Endodermal cell (in vitro differentiated cells): ENCODE data around the gene IGFBPL1. TPM values are rescaled to one million over a fixed set of nuclear protein-coding genes. Genes with fewer than 3 reads are reported as not detected.

Source experiments
- DNase-seq: peaks from one replicate; pipeline ENCODE4 v3.0.0-alpha.2; 2017
- H3K27ac ChIP-seq: 2 replicates; pipeline ENCODE4 v1.5.1; 2013; ENCODE audit warnings: mild to moderate bottlenecking, low read depth, low read length, moderate library complexity
- H3K27me3 ChIP-seq: 2 replicates; pipeline ENCODE4 v1.6.1; 2013; ENCODE audit warnings: mild to moderate bottlenecking, low read length, moderate library complexity; ENCODE audit not compliant: insufficient read depth, control insufficient read depth, poor library complexity, severe bottlenecking
- H3K36me3 ChIP-seq: 2 replicates; pipeline ENCODE4 v1.7.0; 2013; ENCODE audit warnings: mild to moderate bottlenecking, low read length, moderate library complexity; ENCODE audit not compliant: control insufficient read depth, insufficient read depth
- H3K4me1 ChIP-seq: one replicate; pipeline ENCODE4 v1.7.0; 2013; ENCODE audit warnings: low read length; ENCODE audit not compliant: control insufficient read depth, insufficient read depth
- H3K4me3 ChIP-seq: 2 replicates; pipeline ENCODE4 v1.5.1; 2013; ENCODE audit warnings: mild to moderate bottlenecking, low read length, moderate library complexity
- H3K9ac ChIP-seq: 2 replicates; pipeline ENCODE4 v1.6.1; 2013; ENCODE audit warnings: mild to moderate bottlenecking, low read length, moderate library complexity; ENCODE audit not compliant: poor library complexity, severe bottlenecking; ENCODE audit errors: extremely low read depth
- H3K9me3 ChIP-seq: 2 replicates; pipeline ENCODE4 v1.6.1; 2013; ENCODE audit warnings: mild to moderate bottlenecking, low read length, moderate library complexity; ENCODE audit not compliant: control insufficient read depth
- H3K27ac Mint-ChIP-seq: 2 replicates; pipeline ENCODE4 v1.8.0; 2020; ENCODE audit warnings: mixed read lengths
- H3K27me3 Mint-ChIP-seq: 2 replicates; pipeline ENCODE4 v1.8.0; 2021; ENCODE audit warnings: mild to moderate bottlenecking, mixed read lengths; ENCODE audit not compliant: insufficient read depth
- H3K36me3 Mint-ChIP-seq: 2 replicates; pipeline ENCODE4 v1.8.0; 2020; ENCODE audit warnings: low read depth, mixed read lengths
- H3K4me1 Mint-ChIP-seq: 2 replicates; pipeline ENCODE4 v1.8.0; 2020; ENCODE audit warnings: mixed read lengths
- H3K4me3 Mint-ChIP-seq: 2 replicates; pipeline ENCODE4 v1.8.0; 2020; ENCODE audit warnings: mild to moderate bottlenecking, moderate library complexity, mixed read lengths
- H3K9me3 Mint-ChIP-seq: 2 replicates; pipeline ENCODE4 v1.8.0; 2020; ENCODE audit warnings: mild to moderate bottlenecking, mixed read lengths
- WGBS, 2 experiments: methylation state at CpG; one replicate each; pipeline versions ENCODE4 v1.1.5 to v1.1.7; 2013; ENCODE audit warnings: missing lambda C conversion rate in 2 of 2, mixed read lengths in 1 of 2; ENCODE audit not compliant: insufficient coverage in 1 of 2, insufficient read length in 1 of 2; 5-methylcytosine and 5-hydroxymethylcytosine counted together
- total RNA-seq, 2 donors: library from RNA; stranded (reverse); fragmentation: NEBNext Ultra II Directional in 1 of 2; extraction: Animal tissue kit (Norgen Biotek cat#: 25700) in 1 of 2; gene quantifications; 2 replicates in 1 of 2; 3 replicates in 1 of 2; pipeline ENCODE4 v1.2.1, GENCODE V29; 2021
- TF ChIP-seq, protein P1 (sequence below): fragments of 200-600 bp; sonication (generic); conservative IDR thresholded peaks from 2 replicates; pipeline ENCODE4 v1.5.0; 2021; ENCODE audit warnings: antibody characterized with exemption, mild to moderate bottlenecking

The IGFBPL1 gene
- total RNA-seq, 2 donors from 2014 or later, result 40.5 to 90.3 TPM

DNA sequence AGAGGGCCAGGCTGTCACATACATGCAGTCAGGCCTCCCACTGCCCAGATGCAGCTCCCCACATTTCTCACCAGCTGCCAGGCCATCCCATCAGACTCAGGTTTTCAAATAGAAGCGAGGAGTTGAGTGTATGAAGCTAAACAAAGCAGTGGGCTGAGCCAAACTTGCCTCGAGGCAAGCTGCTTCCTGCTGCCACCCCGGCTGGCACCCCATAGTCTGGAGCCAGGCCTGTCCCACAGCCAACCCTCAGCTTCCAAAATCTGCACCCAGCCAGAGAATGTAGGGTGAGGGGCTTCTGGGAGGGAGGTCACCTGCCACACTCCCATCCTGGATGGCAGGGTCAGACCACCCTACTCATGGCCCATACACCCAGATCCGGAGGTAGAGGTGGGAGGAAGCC is 54.1 kb downstream of the IGFBPL1 start:
- Histone ChIP-seq H3K9ac (no peak overlapping the region), H3K4me1 (peaks cover 5% of the 10 kb centered on the region), H3K27ac (no peak overlapping the region), H3K9me3 (no peaks in the 10 kb centered on the region), H3K27me3 (peaks cover 41% of the 10 kb centered on the region), H3K36me3 (no peaks in the 10 kb centered on the region), H3K4me3 (no peak overlapping the region)
- Mint-ChIP-seq H3K27ac (no peak overlapping the region), H3K4me3 (no peak overlapping the region), H3K9me3 (no peaks in the 10 kb centered on the region), H3K4me1 (peaks cover 34% of the 10 kb centered on the region), H3K27me3 (peaks cover 62% of the 10 kb centered on the region), H3K36me3 (no peaks in the 10 kb centered on the region)
- 83 to 84% methylated on average over 1 to 4 of the region's 4 CpGs for WGBS, 2 experiments
- DNase-seq, result no peak
- TF ChIP-seq, protein P1, sequence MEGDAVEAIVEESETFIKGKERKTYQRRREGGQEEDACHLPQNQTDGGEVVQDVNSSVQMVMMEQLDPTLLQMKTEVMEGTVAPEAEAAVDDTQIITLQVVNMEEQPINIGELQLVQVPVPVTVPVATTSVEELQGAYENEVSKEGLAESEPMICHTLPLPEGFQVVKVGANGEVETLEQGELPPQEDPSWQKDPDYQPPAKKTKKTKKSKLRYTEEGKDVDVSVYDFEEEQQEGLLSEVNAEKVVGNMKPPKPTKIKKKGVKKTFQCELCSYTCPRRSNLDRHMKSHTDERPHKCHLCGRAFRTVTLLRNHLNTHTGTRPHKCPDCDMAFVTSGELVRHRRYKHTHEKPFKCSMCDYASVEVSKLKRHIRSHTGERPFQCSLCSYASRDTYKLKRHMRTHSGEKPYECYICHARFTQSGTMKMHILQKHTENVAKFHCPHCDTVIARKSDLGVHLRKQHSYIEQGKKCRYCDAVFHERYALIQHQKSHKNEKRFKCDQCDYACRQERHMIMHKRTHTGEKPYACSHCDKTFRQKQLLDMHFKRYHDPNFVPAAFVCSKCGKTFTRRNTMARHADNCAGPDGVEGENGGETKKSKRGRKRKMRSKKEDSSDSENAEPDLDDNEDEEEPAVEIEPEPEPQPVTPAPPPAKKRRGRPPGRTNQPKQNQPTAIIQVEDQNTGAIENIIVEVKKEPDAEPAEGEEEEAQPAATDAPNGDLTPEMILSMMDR, result no peak

DNA sequence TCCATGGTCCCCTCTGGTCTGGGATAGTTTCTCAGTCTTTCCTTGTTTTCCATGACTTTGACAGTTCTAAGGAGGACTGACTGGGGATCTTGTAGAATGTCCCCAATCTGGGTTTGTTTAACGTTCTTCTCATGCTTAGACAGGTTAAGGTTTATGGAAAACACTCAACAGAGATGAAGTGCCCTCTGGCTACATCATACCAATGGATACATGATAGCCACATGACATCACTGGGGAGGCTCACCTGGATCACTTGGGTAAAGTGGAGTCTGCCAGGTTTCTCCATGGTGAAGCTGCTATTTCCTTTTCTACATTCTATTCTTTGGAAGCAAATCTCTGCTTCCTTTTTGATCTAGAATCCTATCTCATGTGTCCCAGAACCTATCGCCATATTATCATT is 55.5 kb downstream of the IGFBPL1 start:
- DNase-seq, result peak; percentile 14
- Mint-ChIP-seq H3K27me3 (peaks cover 59% of the 10 kb centered on the region), H3K4me1 (peaks cover 32% of the 10 kb centered on the region), H3K4me3 (no peak overlapping the region), H3K9me3 (peaks cover 3% of the 10 kb centered on the region), H3K36me3 (no peaks in the 10 kb centered on the region), H3K27ac (no peak overlapping the region)
- Histone ChIP-seq H3K27ac (no peak overlapping the region), H3K9me3 (no peaks in the 10 kb centered on the region), H3K27me3 (peaks cover 40% of the 10 kb centered on the region), H3K9ac (no peak overlapping the region), H3K4me3 (no peak overlapping the region), H3K4me1 (peaks cover 4% of the 10 kb centered on the region), H3K36me3 (no peaks in the 10 kb centered on the region)
- WGBS, 2 experiments, result 93% methylated on average over 2 of the region's 2 CpGs; no CpG with 5 or more reads in 1 of the 2 experiments
- TF ChIP-seq, protein P1, result no peak

DNA sequence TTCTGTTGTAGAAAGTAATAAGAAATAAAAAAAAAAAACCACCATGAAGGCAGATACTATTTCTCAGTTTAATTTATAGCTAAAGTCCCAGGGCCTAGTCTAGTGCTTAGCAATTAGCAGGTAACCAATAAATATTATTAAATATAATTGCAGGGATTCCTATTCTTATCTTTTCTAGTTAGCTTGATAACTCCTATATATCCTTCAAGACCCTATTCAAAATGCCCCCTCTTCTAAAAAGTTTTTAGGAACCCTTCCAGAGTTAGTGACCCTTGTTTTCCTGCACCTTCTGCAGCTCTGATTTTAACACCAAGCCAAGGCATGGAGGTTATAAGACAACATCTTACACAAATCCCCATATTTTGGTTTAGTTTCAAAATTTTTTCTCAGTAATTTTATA is 56.4 kb downstream of the IGFBPL1 start:
- H3K9ac ChIP-seq, result no peak overlapping the region
- peaks cover 54% of the 10 kb centered on the region for H3K27me3 Mint-ChIP-seq
- no peak for DNase-seq

More for the DNA sequence above, 56.4 kb downstream of the IGFBPL1 start:
- Mint-ChIP-seq H3K27ac (no peak overlapping the region), H3K9me3 (peaks cover 8% of the 10 kb centered on the region), H3K4me1 (peaks cover 35% of the 10 kb centered on the region), H3K36me3 (no peaks in the 10 kb centered on the region), H3K4me3 (no peak overlapping the region)
- H3K9me3 ChIP-seq, result peaks cover 6% of the 10 kb centered on the region
- no peak overlapping the region for H3K4me3 ChIP-seq
- peaks cover 32% of the 10 kb centered on the region for H3K27me3 ChIP-seq
- H3K4me1 ChIP-seq, result peaks cover 4% of the 10 kb centered on the region
- TF ChIP-seq, protein P1, result no peak
- H3K36me3 ChIP-seq, result no peaks in the 10 kb centered on the region
- no peak overlapping the region for H3K27ac ChIP-seq
